GM19193 (cell line): ENCODE results near the gene UGT1A1.

Experiments used
- POLR2A ChIP-seq: IDR thresholded peaks from 4 replicates; pipeline ENCODE4 v1.6.1; 2011; ENCODE audit not compliant: insufficient read depth, insufficient read length; ENCODE audit errors: extremely low read depth

The UGT1A1 gene

GRCh38 chr2:233760043-233760442, at the start of gene UGT1A1:
TSS of gene UGT1A1 (plus strand) at chr2:233760270. CDS start at chr2:233760288, 18 bp downstream.
- no peak for TF ChIP-seq POLR2A

- TF ChIP-seq POLR2A = no peak
Observed at GRCh38 chr2:233711312-233712008, 48.6 kb upstream of the UGT1A1 start.

GRCh38 chr2:233712611-233713261, 47.3 kb upstream of the UGT1A1 start, which contains the start of gene UGT1A5:
TSS of gene UGT1A5 (plus strand) at chr2:233712907. CDS start at chr2:233712992, 85 bp downstream.
- no peak for TF ChIP-seq POLR2A

- TF ChIP-seq POLR2A = no peak
Observed at GRCh38 chr2:233713262-233713615, 46.8 kb upstream of the UGT1A1 start.

GRCh38 chr2:233714121-233714520, 45.9 kb upstream of the UGT1A1 start:
- TF ChIP-seq POLR2A = no peak

GRCh38 chr2:233718552-233718951, 41.5 kb upstream of the UGT1A1 start, which contains the start of gene UGT1A4:
TSS of gene UGT1A4 (plus strand) at chr2:233718736. CDS start at chr2:233718821, 85 bp downstream.
- TF ChIP-seq POLR2A = no peak

GRCh38 chr2:233728723-233729301, 31.3 kb upstream of the UGT1A1 start, which contains the start of gene UGT1A3:
TSS of gene UGT1A3 (plus strand) at chr2:233729042. CDS start at chr2:233729127, 85 bp downstream.
- no peak for TF ChIP-seq POLR2A

GRCh38 chr2:233740870-233741269, 19.2 kb upstream of the UGT1A1 start:
- TF ChIP-seq POLR2A = no peak

GRCh38 chr2:233743464-233744259, 16.4 kb upstream of the UGT1A1 start:
- no peak for TF ChIP-seq POLR2A

- no peak for TF ChIP-seq POLR2A
Observed at GRCh38 chr2:233745073-233745755, 14.9 kb upstream of the UGT1A1 start.

- TF ChIP-seq POLR2A = no peak
Observed at GRCh38 chr2:233746475-233747282, 13.4 kb upstream of the UGT1A1 start.

- no peak for TF ChIP-seq POLR2A
Observed at GRCh38 chr2:233747283-233747544, 12.9 kb upstream of the UGT1A1 start.

GRCh38 chr2:233754872-233755611, 5.0 kb upstream of the UGT1A1 start:
- no peak for TF ChIP-seq POLR2A
